ENCODE measurements around the gene DRC1.

- TF ChIP-seq EZH2 (IDR thresholded peaks at IDR 0.05; ENCODE audit: low read length, missing control alignments), result no peak
- no peak for TF ChIP-seq CTCF (conservative IDR thresholded peaks at IDR 0.05 in 1 of 2, IDR thresholded peaks at IDR 0.05 in 1 of 2; ENCODE audit: low read depth in 1 of 2, low read length in 2 of 2)
These were observed 34.8 kb upstream of the DRC1 start for GRCh38 chr2:26366957-26367356.
